Stomach (tissue), 9 donors: Measurements from ENCODE around the gene CD300LF. TPM values are rescaled to one million over a fixed set of nuclear protein-coding genes. Genes with fewer than 3 reads are reported as not detected.

Experiments used
- DNase-seq, 2 donors: peaks; one replicate each; pipeline versions ENCODE4 v3.0.0 to v3.0.0-alpha.2; 2013 to 2019
- H3K27ac ChIP-seq, 5 donors: fragments of 200-600 bp in 4 of 5; sonication (generic) in 4 of 5; one replicate each; pipeline ENCODE4 v1.5.1; 2013 to 2019; ENCODE audit warnings: mild to moderate bottlenecking in 1 of 5, moderate library complexity in 1 of 5
- H3K27me3 ChIP-seq, 3 donors: fragments of 200-600 bp; sonication (generic); one replicate each; pipeline ENCODE4 v1.5.1; 2017 to 2019; ENCODE audit warnings: mixed run types in 1 of 3
- H3K36me3 ChIP-seq, 4 donors: fragments of 200-600 bp; sonication (generic); 1 replicate in 3 of 4; 2 replicates in 1 of 4; pipeline ENCODE4 v1.5.1; 2016 to 2019
- H3K4me1 ChIP-seq, 4 donors: fragments of 200-600 bp; sonication (generic); one replicate each; pipeline ENCODE4 v1.5.1; 2016 to 2019
- H3K4me3 ChIP-seq, 4 donors: fragments of 200-600 bp; sonication (generic) in 3 of 4; one replicate each; pipeline ENCODE4 v1.5.1; 2016 to 2019; ENCODE audit warnings: mild to moderate bottlenecking in 1 of 4
- H3K9me3 ChIP-seq, 4 donors: fragments of 200-600 bp; sonication (generic); one replicate each; pipeline ENCODE4 v1.5.1; 2016 to 2019
- CTCF ChIP-seq, 7 experiments: fragments of 450-650 bp in 4 of 7; fragments of 200-600 bp in 3 of 7; sonication (generic) in 3 of 7; IDR thresholded peaks; one replicate each; pipeline ENCODE4 v1.5.1; 2016 to 2019; ENCODE audit warnings: antibody characterized with exemption in 7 of 7, control low read depth in 2 of 7, mild to moderate bottlenecking in 1 of 7
- EP300 ChIP-seq: sonication (generic); formaldehyde crosslinking; IDR thresholded peaks from one replicate; pipeline ENCODE4 v1.6.1; 2017; ENCODE audit warnings: antibody characterized with exemption
- POLR2A ChIP-seq, 4 donors: fragments of 450-650 bp; IDR thresholded peaks; one replicate each; pipeline ENCODE4 v1.6.1; 2016; ENCODE audit warnings: antibody characterized with exemption in 4 of 4, control low read depth in 2 of 4, mild to moderate bottlenecking in 1 of 4, moderate library complexity in 1 of 4
- POLR2AphosphoS5 ChIP-seq, 3 donors: sonication (generic); formaldehyde crosslinking; IDR thresholded peaks; one replicate each; pipeline ENCODE4 v1.6.1; 2016; ENCODE audit warnings: antibody characterized with exemption in 3 of 3
- WGBS, 5 donors: extraction: QIAGEN DNeasy Blood & Tissue Kit in 3 of 5; methylation state at CpG; one replicate each; pipeline versions ENCODE4 v1.1.5 to v1.1.7; 2013 to 2018; 5-methylcytosine and 5-hydroxymethylcytosine counted together
- intact Hi-C: fragments of 100-400 bp; cut with DNase I; formaldehyde crosslinking; loops from one replicate; pipeline ENCODE4 v1.15.1; 2023; ENCODE audit warnings: low total_unique reads
- polyA plus RNA-seq, 3 donors: library from polyadenylated mRNA; stranded (reverse); fragments of 200-250 nt; gene quantifications; one replicate each; pipeline ENCODE4 v1.2.3, GENCODE V29; 2013
- total RNA-seq, 5 donors: library from RNA; depleted of rRNA; stranded (reverse); fragments of >200 nt; gene quantifications; one replicate each; pipeline versions ENCODE4 v1.1.0 to v1.2.3, GENCODE V29; 2014 to 2016
- donor health status: healthy with polysubstance abuse.
- donor health status: Bipolar disorder and iron deficiency.
- donor health status: healthy.

The CD300LF gene
- total and polyA plus RNA-seq, 8 donors = 0.75 to 3.9 (median 0.95) TPM; not detected in 5

GRCh38 chr17:74671031-74671771 is 41.5 kb downstream of the CD300LF start:
- WGBS, 5 donors = 12 to 30% (median 15%) methylated on average over 17 to 57 of the region's 57 CpGs
- Histone ChIP-seq H3K9me3 (peaks cover 0 to 8% (median 4%) of the 10 kb centered on the region in 4 donors), H3K4me3 (no peak overlapping the region), H3K36me3 (no peaks in the 10 kb centered on the region), H3K4me1 (peaks cover 0 to 4% (median 0%) of the 10 kb centered on the region in 4 donors), H3K27me3 (peaks cover 0 to 86% (median 24%) of the 10 kb centered on the region in 3 donors), H3K27ac (no peak overlapping the region)
- peak; percentile 64 to 95 for DNase-seq
- intact Hi-C loops = no loop called here
- TF ChIP-seq CTCF (IDR thresholded peaks at IDR 0.05) (no peak), EP300 (no peak), POLR2AphosphoS5 (IDR thresholded peaks at IDR 0.05) (peak in 1 of 3 donors; percentile 25)

GRCh38 chr17:74670329-74670728 is 42.4 kb downstream of the CD300LF start:
- Histone ChIP-seq H3K36me3 (no peaks in the 10 kb centered on the region), H3K9me3 (peaks cover 0 to 8% (median 4%) of the 10 kb centered on the region in 4 donors), H3K27me3 (peaks cover 0 to 85% (median 26%) of the 10 kb centered on the region in 3 donors), H3K4me3 (no peak overlapping the region), H3K27ac (no peak overlapping the region), H3K4me1 (peaks cover 0 to 4% (median 0%) of the 10 kb centered on the region in 4 donors)
- TF ChIP-seq POLR2A (IDR thresholded peaks at IDR 0.05) = no peak
- TF ChIP-seq POLR2AphosphoS5 (IDR thresholded peaks at IDR 0.05) = no peak
- no peak for TF ChIP-seq CTCF (IDR thresholded peaks at IDR 0.05)
- TF ChIP-seq EP300 = no peak
- DNase-seq = no peak
- 73 to 89% (median 80%) methylated on average over 6 of the region's 6 CpGs for WGBS, 5 donors
- intact Hi-C loops = no loop called here

GRCh38 chr17:74663561-74663960 is 49.2 kb downstream of the CD300LF start:
- Histone ChIP-seq H3K36me3 (no peaks in the 10 kb centered on the region), H3K27ac (no peak overlapping the region), H3K9me3 (no peaks in the 10 kb centered on the region), H3K4me1 (no peaks in the 10 kb centered on the region), H3K27me3 (peaks cover 0 to 73% (median 11%) of the 10 kb centered on the region in 3 donors), H3K4me3 (no peak overlapping the region)
- WGBS, 5 donors = 82 to 94% (median 92%) methylated on average over 3 of the region's 3 CpGs
- intact Hi-C loops = no loop called here
- TF ChIP-seq POLR2AphosphoS5 (IDR thresholded peaks at IDR 0.05) (no peak), CTCF (IDR thresholded peaks at IDR 0.05) (no peak), EP300 (no peak), POLR2A (IDR thresholded peaks at IDR 0.05) (no peak)
- DNase-seq = no peak

GRCh38 chr17:74659889-74660288 is 52.8 kb downstream of the CD300LF start:
- Histone ChIP-seq H3K27me3 (peaks cover 0 to 77% (median 10%) of the 10 kb centered on the region in 3 donors), H3K4me1 (no peaks in the 10 kb centered on the region), H3K36me3 (no peaks in the 10 kb centered on the region), H3K4me3 (no peak overlapping the region), H3K9me3 (no peaks in the 10 kb centered on the region), H3K27ac (no peak overlapping the region)
- TF ChIP-seq CTCF (IDR thresholded peaks at IDR 0.05) (no peak), POLR2A (IDR thresholded peaks at IDR 0.05) (no peak), EP300 (no peak), POLR2AphosphoS5 (IDR thresholded peaks at IDR 0.05) (no peak)
- intact Hi-C loops = loop anchor here (10.0 kb wide), 1 partner anchor 75 kb away; the partner anchor contains the start of gene RAB37
- WGBS, 5 donors = 64 to 72% (median 68%) methylated on average over 4 of the region's 4 CpGs
- DNase-seq = no peak
